Amygdala (tissue), 56 donors: ENCODE results near the gene RBM15.

Source experiments
- DNase-seq, 56 donors: peaks; one replicate each; lab custom pipeline; 2025; lab: John Stamatoyannopoulos, UW

Gene RBM15

DNA sequence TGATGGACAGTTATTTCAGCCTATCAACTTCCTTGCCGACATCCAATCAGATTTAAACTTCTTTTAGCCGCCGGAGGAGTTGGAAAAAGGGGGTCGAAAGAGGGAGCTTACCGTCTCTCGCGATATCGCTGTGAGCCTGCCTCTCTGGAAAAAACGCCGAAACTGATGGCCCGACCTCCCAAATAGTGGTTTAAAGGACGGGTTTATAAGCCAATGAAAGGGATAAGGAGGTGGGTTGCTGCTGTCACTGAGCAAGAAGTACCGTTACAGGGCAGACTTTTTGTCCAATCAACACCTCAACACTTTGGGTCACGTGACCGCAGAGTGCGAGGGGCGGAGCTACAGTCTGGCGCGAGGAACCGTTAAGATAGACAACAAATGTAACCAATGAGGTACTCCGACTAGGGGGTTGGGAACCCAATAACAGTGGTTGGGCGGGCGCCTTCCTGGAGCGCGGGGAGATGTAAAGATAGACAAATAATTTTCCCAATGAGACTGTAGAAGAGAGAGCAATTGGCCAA, at the start of gene RBM15:
Gene RBM15 (plus strand): TSS at position 492 of the 521 bp plus-strand sequence. CDS start 29 bp downstream, at position 521.
- peak; percentile 62 to 100 (median 99) for DNase-seq

DNA sequence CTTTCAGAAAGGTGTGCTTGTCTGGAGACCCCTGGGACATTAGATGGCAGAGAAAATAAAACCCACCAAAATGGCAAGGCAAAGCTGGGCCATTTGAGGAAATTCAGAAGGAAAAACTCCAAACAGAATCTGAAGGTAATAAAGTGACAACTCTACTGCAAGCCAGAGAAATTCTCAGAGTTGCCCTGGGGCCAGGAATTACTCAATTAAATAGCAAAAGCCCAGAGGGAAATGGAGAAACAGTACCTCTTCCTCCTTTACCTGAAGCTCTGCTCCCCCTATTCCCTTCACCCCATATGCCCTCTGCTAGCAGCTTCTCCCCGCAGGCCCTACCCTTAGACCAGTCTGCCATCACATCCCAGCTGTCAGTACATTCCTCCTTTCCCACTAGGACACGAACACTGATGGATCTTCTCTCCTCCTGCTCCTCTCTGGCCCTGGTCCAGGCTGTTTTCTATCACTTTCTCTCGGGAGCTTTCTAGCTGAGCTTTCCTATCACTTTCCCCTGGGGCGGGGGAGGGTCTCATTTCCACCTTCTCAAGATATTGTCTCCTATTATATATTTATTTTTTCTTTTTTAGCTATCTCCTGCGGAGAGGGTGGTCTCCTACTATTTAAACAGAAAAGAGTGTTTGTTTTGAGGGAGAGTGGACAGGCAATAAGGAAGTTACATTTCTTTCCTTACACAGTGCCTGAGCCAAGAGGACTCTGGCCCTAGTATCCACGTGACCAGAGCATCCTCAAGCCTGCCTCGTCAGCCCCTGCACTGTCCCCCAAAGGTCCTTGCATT, 47.7 kb upstream of the RBM15 start:
- no peak for DNase-seq

- no peak for DNase-seq
These were observed 47.0 kb upstream of the RBM15 start for GRCh38 chr1:110292031-110292741.

DNA sequence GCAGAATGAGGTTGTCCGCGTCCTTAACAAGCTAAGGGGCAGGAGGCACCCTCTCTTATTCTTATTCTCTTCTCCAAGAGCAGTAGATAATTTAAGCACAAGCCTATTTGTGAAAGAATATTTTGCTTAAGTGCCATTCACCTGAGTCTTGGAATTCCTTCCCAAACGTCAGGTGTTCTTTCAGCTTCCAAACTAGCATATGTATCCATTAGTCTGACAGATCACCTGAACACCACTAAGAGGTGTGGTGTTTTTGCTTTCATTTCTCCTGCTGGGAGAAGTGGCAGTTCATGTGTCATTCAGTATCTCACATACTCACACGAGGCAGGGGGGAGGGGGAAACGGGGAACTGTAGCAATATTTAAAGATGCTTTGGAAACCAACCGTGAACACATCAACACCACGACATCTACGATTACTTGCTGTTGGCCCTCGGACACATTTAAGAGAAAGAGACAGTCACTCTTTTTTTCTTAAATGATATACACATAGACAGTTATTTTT, 45.5 kb upstream of the RBM15 start:
- no peak for DNase-seq

GRCh38 chr1:110294308-110294707, 44.9 kb upstream of the RBM15 start:
- DNase-seq: no peak

DNA sequence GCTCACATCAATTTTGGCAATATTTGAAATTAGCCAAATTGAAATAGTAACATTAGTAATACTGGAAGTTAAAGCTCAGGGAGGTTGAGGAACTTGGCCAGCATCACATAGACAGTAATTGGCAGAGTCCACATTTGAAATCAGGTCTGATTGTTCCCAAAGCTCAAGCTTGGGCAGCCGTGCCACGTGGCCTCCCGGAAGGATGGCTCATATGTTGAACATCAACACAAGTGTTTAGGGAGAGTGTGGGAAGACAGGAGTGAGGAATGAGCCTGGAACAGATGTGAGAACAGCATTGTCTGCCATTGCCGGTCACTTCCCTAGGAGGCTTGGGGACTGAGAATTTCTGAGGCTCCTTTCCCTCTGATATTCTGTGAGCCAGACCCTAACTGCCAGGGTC, 40.2 kb upstream of the RBM15 start:
- no peak for DNase-seq

- DNase-seq: no peak
These were observed 38.6 kb upstream of the RBM15 start for GRCh38 chr1:110300412-110301085.

DNA sequence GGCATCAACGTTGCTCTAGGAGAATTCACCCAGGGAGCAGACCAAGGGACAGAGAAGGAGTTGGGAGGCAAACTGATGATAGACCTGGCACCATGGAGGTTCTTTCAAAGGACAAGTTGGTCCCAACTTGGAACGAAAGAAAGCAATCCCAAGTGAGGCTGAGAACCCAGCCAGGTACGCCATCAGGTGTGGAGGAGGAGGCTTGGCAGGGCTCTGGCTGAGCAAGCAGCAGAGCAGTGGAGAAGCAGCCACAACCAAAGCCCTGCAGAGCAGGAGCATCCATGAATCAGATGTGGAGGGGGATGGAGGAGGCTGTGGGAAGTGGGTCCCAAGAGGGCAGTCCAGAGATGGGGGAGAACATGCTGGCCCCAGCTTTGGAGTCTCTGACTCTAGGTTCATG, 36.3 kb upstream of the RBM15 start:
- DNase-seq: no peak

- no peak for DNase-seq
These were observed 33.2 kb upstream of the RBM15 start for GRCh38 chr1:110305900-110306420.

- no peak for DNase-seq
These were observed 31.8 kb upstream of the RBM15 start for GRCh38 chr1:110307239-110307974.

GRCh38 chr1:110308247-110308646, 30.9 kb upstream of the RBM15 start:
- DNase-seq: no peak

DNA sequence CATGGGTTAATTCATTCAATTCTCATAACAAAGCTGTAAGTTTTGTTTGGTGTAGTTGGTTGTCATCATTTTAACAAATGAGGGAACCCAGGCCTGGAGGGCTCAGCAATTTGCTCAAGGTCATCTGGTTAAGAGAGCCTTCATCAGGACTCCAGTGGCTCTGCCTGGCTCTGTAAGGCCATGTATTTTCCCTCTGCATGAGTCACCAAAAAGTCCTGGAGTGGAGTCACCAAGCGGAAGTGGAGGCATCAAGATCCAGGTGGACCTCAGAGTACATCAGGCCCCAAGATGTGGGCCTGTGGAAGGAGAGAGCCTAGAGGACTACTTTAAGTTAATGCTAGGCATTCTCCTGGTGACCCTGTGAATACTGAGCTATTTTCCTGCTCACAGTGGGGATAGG, 30.0 kb upstream of the RBM15 start:
- DNase-seq: no peak

GRCh38 chr1:110309767-110310166, 29.4 kb upstream of the RBM15 start:
- DNase-seq: no peak

GRCh38 chr1:110310300-110310699, 28.9 kb upstream of the RBM15 start:
- DNase-seq: peak in 38 of 56 donors; percentile 4 to 67 (median 30)

GRCh38 chr1:110312188-110313121, 26.7 kb upstream of the RBM15 start:
- peak in 54 of 56 donors; percentile 12 to 88 (median 66) for DNase-seq

- DNase-seq: no peak
These were observed 22.4 kb upstream of the RBM15 start for GRCh38 chr1:110316735-110317134.

- DNase-seq: no peak
These were observed 21.1 kb upstream of the RBM15 start for GRCh38 chr1:110318046-110318445.

- no peak for DNase-seq
These were observed 19.6 kb upstream of the RBM15 start for GRCh38 chr1:110319332-110320167.
